Body of pancreas (tissue), 4 donors: ENCODE results near the gene HECW1.

Experiments used
- CTCF ChIP-seq, 7 experiments: fragments of 450-650 bp in 4 of 7; fragments of 200-600 bp in 3 of 7; sonication (generic) in 3 of 7; IDR thresholded peaks; one replicate each; pipeline ENCODE4 v1.5.1; 2016 to 2019; ENCODE audit warnings: antibody characterized with exemption in 7 of 7
- POLR2A ChIP-seq, 3 donors: fragments of 450-650 bp; IDR thresholded peaks; one replicate each; pipeline ENCODE4 v1.6.1; 2016; ENCODE audit warnings: antibody characterized with exemption in 3 of 3, mild to moderate bottlenecking in 2 of 3

GRCh38 chr7:43137811-43138210, 25.4 kb downstream of the HECW1 start:
- no peak for TF ChIP-seq CTCF (IDR thresholded peaks at IDR 0.05)
- no peak for TF ChIP-seq POLR2A (IDR thresholded peaks at IDR 0.05)
